ENCODE data around the gene GRK5.

The GRK5 gene

GRCh38 chr10:119256030-119256429, 48.7 kb downstream of the GRK5 start:
- Histone ChIP-seq H3K14ac (ENCODE audit: low read length in 2 of 2) (no peak overlapping the region), H2BK15ac (ENCODE audit: low read depth, poor library complexity, severe bottlenecking) (no peak overlapping the region), H3K9ac (ENCODE audit: low read length) (no peak overlapping the region), H4K91ac (ENCODE audit: low read length) (no peak overlapping the region), H3K4ac (ENCODE audit: low read depth in 1 of 2, low read length in 2 of 2) (no peak overlapping the region), H2BK120ac (ENCODE audit: low read depth, low read length) (no peak overlapping the region), H3K4me1 (ENCODE audit: control insufficient read depth, insufficient read depth, low read depth, low read length) (peaks cover 28% of the 10 kb centered on the region), H3K36me3 (ENCODE audit: control insufficient read depth in 1 of 2, insufficient read depth in 2 of 2, low read depth in 1 of 2, low read length in 2 of 2) (no peaks in the 10 kb centered on the region), H3K18ac (ENCODE audit: low read depth in 1 of 2, low read length in 2 of 2) (peak overlapping the region in 1 of 2 experiments; percentile 30), H3K23ac (ENCODE audit: low read length in 2 of 2) (no peak overlapping the region), H3K27me3 (ENCODE audit: control insufficient read depth in 1 of 2, insufficient read depth in 1 of 2, low read length in 2 of 2) (no peaks in the 10 kb centered on the region), H3K4me2 (ENCODE audit: low read length, poor library complexity, severe bottlenecking) (no peak overlapping the region), H3K4me3 (ENCODE audit: insufficient read depth in 1 of 2, low read depth in 1 of 2, low read length in 2 of 2) (no peak overlapping the region), H3K79me1 (replicated peaks; ENCODE audit: low read length, poor library complexity, severe bottlenecking) (peaks cover 29% of the 10 kb centered on the region), H4K8ac (ENCODE audit: low read length) (no peak overlapping the region), H2AK5ac (ENCODE audit: low read length, severe bottlenecking) (no peak overlapping the region), H3K27ac (ENCODE audit: low read length, poor library complexity, severe bottlenecking) (no peak overlapping the region), H3K9me3 (ENCODE audit: control insufficient read depth, low read length) (no peaks in the 10 kb centered on the region), H2BK5ac (ENCODE audit: low read depth, low read length, poor library complexity, severe bottlenecking) (no peak overlapping the region), H2AFZ (ENCODE audit: low read depth, low read length) (no peak overlapping the region), H2BK12ac (ENCODE audit: low read length in 2 of 2) (peak overlapping the region in 1 of 2 experiments; percentile 32)
- no peak for DNase-seq
- 93% methylated on average over 5 of the region's 8 CpGs for WGBS

- Histone ChIP-seq H3K27me3 (ENCODE audit: control insufficient read depth in 1 of 2, insufficient read depth in 1 of 2, low read length in 2 of 2) (no peaks in the 10 kb centered on the region), H4K8ac (ENCODE audit: low read length) (no peak overlapping the region), H2AFZ (ENCODE audit: low read depth, low read length) (no peak overlapping the region), H3K14ac (ENCODE audit: low read length in 2 of 2) (no peak overlapping the region), H3K4me1 (ENCODE audit: control insufficient read depth, insufficient read depth, low read depth, low read length) (peaks cover 28% of the 10 kb centered on the region), H2BK5ac (ENCODE audit: low read depth, low read length, poor library complexity, severe bottlenecking) (no peak overlapping the region), H2BK120ac (ENCODE audit: low read depth, low read length) (no peak overlapping the region), H3K23ac (ENCODE audit: low read length in 2 of 2) (no peak overlapping the region), H2AK5ac (ENCODE audit: low read length, severe bottlenecking) (no peak overlapping the region), H3K79me1 (replicated peaks; ENCODE audit: low read length, poor library complexity, severe bottlenecking) (peaks cover 27% of the 10 kb centered on the region), H3K18ac (ENCODE audit: low read depth in 1 of 2, low read length in 2 of 2) (no peak overlapping the region), H3K4ac (ENCODE audit: low read depth in 1 of 2, low read length in 2 of 2) (no peak overlapping the region), H4K91ac (ENCODE audit: low read length) (no peak overlapping the region), H2BK15ac (ENCODE audit: low read depth, poor library complexity, severe bottlenecking) (no peak overlapping the region), H2BK12ac (ENCODE audit: low read length in 2 of 2) (no peak overlapping the region), H3K9me3 (ENCODE audit: control insufficient read depth, low read length) (no peaks in the 10 kb centered on the region), H3K9ac (ENCODE audit: low read length) (no peak overlapping the region), H3K4me2 (ENCODE audit: low read length, poor library complexity, severe bottlenecking) (no peak overlapping the region), H3K4me3 (ENCODE audit: insufficient read depth in 1 of 2, low read depth in 1 of 2, low read length in 2 of 2) (no peak overlapping the region), H3K27ac (ENCODE audit: low read length, poor library complexity, severe bottlenecking) (no peak overlapping the region), H3K36me3 (ENCODE audit: control insufficient read depth in 1 of 2, insufficient read depth in 2 of 2, low read depth in 1 of 2, low read length in 2 of 2) (no peaks in the 10 kb centered on the region)
- WGBS: 100% methylated on average over 3 of the region's 5 CpGs
- DNase-seq: no peak
Observed at GRCh38 chr10:119256897-119257296, 49.5 kb downstream of the GRK5 start.

GRCh38 chr10:119257899-119258419, 50.6 kb downstream of the GRK5 start:
- Histone ChIP-seq H3K23ac (ENCODE audit: low read length in 2 of 2) (no peak overlapping the region), H2BK15ac (ENCODE audit: low read depth, poor library complexity, severe bottlenecking) (no peak overlapping the region), H3K4ac (ENCODE audit: low read depth in 1 of 2, low read length in 2 of 2) (no peak overlapping the region), H3K14ac (ENCODE audit: low read length in 2 of 2) (no peak overlapping the region), H3K27ac (ENCODE audit: low read length, poor library complexity, severe bottlenecking) (no peak overlapping the region), H2BK5ac (ENCODE audit: low read depth, low read length, poor library complexity, severe bottlenecking) (no peak overlapping the region), H2AFZ (ENCODE audit: low read depth, low read length) (no peak overlapping the region), H2BK120ac (ENCODE audit: low read depth, low read length) (no peak overlapping the region), H3K4me3 (ENCODE audit: insufficient read depth in 1 of 2, low read depth in 1 of 2, low read length in 2 of 2) (no peak overlapping the region), H2AK5ac (ENCODE audit: low read length, severe bottlenecking) (no peak overlapping the region), H3K4me1 (ENCODE audit: control insufficient read depth, insufficient read depth, low read depth, low read length) (peaks cover 22% of the 10 kb centered on the region), H3K18ac (ENCODE audit: low read depth in 1 of 2, low read length in 2 of 2) (peak overlapping the region in 1 of 2 experiments; percentile 30), H3K36me3 (ENCODE audit: control insufficient read depth in 1 of 2, insufficient read depth in 2 of 2, low read depth in 1 of 2, low read length in 2 of 2) (no peaks in the 10 kb centered on the region), H3K27me3 (ENCODE audit: control insufficient read depth in 1 of 2, insufficient read depth in 1 of 2, low read length in 2 of 2) (no peaks in the 10 kb centered on the region), H2BK12ac (ENCODE audit: low read length in 2 of 2) (no peak overlapping the region), H3K9me3 (ENCODE audit: control insufficient read depth, low read length) (no peaks in the 10 kb centered on the region), H3K4me2 (ENCODE audit: low read length, poor library complexity, severe bottlenecking) (no peak overlapping the region), H3K9ac (ENCODE audit: low read length) (no peak overlapping the region), H4K8ac (ENCODE audit: low read length) (peak overlapping the region; percentile 37), H4K91ac (ENCODE audit: low read length) (no peak overlapping the region), H3K79me1 (replicated peaks; ENCODE audit: low read length, poor library complexity, severe bottlenecking) (peaks cover 22% of the 10 kb centered on the region)
- WGBS: 73% methylated on average over 3 of the region's 4 CpGs
- DNase-seq: peak; percentile 66

GRCh38 chr10:119259345-119259744, 52.0 kb downstream of the GRK5 start:
- H3K4me2 ChIP-seq (ENCODE audit: low read length, poor library complexity, severe bottlenecking): no peak overlapping the region
- H4K91ac ChIP-seq (ENCODE audit: low read length): peak overlapping the region; percentile 75
- DNase-seq: no peak
- no peaks in the 10 kb centered on the region for H3K9me3 ChIP-seq (ENCODE audit: control insufficient read depth, low read length)
- H3K4ac ChIP-seq (ENCODE audit: low read depth in 1 of 2, low read length in 2 of 2): no peak overlapping the region
- peaks cover 21% of the 10 kb centered on the region for H3K79me1 ChIP-seq (replicated peaks; ENCODE audit: low read length, poor library complexity, severe bottlenecking)
- no peaks in the 10 kb centered on the region for H3K36me3 ChIP-seq (ENCODE audit: control insufficient read depth in 1 of 2, insufficient read depth in 2 of 2, low read depth in 1 of 2, low read length in 2 of 2)
- no peak overlapping the region for H2BK12ac ChIP-seq (ENCODE audit: low read length in 2 of 2)
- H2AFZ ChIP-seq (ENCODE audit: low read depth, low read length): no peak overlapping the region
- H3K18ac ChIP-seq (ENCODE audit: low read depth in 1 of 2, low read length in 2 of 2): no peak overlapping the region
- H2BK120ac ChIP-seq (ENCODE audit: low read depth, low read length): no peak overlapping the region
- H3K27ac ChIP-seq (ENCODE audit: low read length, poor library complexity, severe bottlenecking): no peak overlapping the region
- H3K14ac ChIP-seq (ENCODE audit: low read length in 2 of 2): no peak overlapping the region
- H4K8ac ChIP-seq (ENCODE audit: low read length): no peak overlapping the region
- no peak overlapping the region for H3K23ac ChIP-seq (ENCODE audit: low read length in 2 of 2)
- no peak overlapping the region for H2BK5ac ChIP-seq (ENCODE audit: low read depth, low read length, poor library complexity, severe bottlenecking)
- no peak overlapping the region for H3K4me3 ChIP-seq (ENCODE audit: insufficient read depth in 1 of 2, low read depth in 1 of 2, low read length in 2 of 2)
- no peaks in the 10 kb centered on the region for H3K27me3 ChIP-seq (ENCODE audit: control insufficient read depth in 1 of 2, insufficient read depth in 1 of 2, low read length in 2 of 2)
- no peak overlapping the region for H2AK5ac ChIP-seq (ENCODE audit: low read length, severe bottlenecking)
- no peak overlapping the region for H3K9ac ChIP-seq (ENCODE audit: low read length)
- no peak overlapping the region for H2BK15ac ChIP-seq (ENCODE audit: low read depth, poor library complexity, severe bottlenecking)
- WGBS: 80% methylated on average over 1 of the region's 3 CpGs
- H3K4me1 ChIP-seq (ENCODE audit: control insufficient read depth, insufficient read depth, low read depth, low read length): peaks cover 13% of the 10 kb centered on the region

Measured in mesenchymal stem cell (in vitro differentiated cells and primary cell).